Left lung (tissue), 10 donors: ENCODE data around the gene PBX4. TPM values are rescaled to one million over a fixed set of nuclear protein-coding genes. Genes with fewer than 3 reads are reported as not detected.

ENCODE experiments used
- ATAC-seq: fragments of 200-7000 bp; cut with Tn5 transposase; one replicate; pipeline ENCODE4 v1.9.1; 2020; ENCODE audit warnings: moderate library complexity
- DNase-seq, 4 donors: peaks; one replicate each; pipeline ENCODE4 v3.0.0-alpha.2; 2013 to 2020
- H3K27ac ChIP-seq, 2 donors: fragments of 200-600 bp; sonication (generic) in 1 of 2; one replicate each; pipeline versions ENCODE4 v1.5.0 to v1.8.0; 2020 to 2021
- H3K27me3 ChIP-seq, 2 donors: fragments of 200-600 bp; sonication (generic) in 1 of 2; one replicate each; pipeline versions ENCODE4 v1.5.0 to v1.8.0; 2020 to 2021
- H3K36me3 ChIP-seq, 2 donors: fragments of 200-600 bp; sonication (generic) in 1 of 2; one replicate each; pipeline versions ENCODE4 v1.5.0 to v1.8.0; 2020 to 2021
- H3K4me1 ChIP-seq, 2 donors: fragments of 200-600 bp; one replicate each; pipeline ENCODE4 v1.8.0; 2021
- H3K4me3 ChIP-seq, 2 donors: fragments of 200-600 bp; sonication (generic) in 1 of 2; one replicate each; pipeline versions ENCODE4 v1.5.0 to v1.8.0; 2020 to 2021; ENCODE audit warnings: mild to moderate bottlenecking in 1 of 2
- H3K9me3 ChIP-seq, 2 donors: fragments of 200-600 bp; sonication (generic) in 1 of 2; one replicate each; pipeline versions ENCODE4 v1.5.0 to v1.8.0; 2020 to 2021
- intact Hi-C, 2 donors: fragments of 100-400 bp; cut with DNase I; formaldehyde crosslinking; loops; one replicate each; pipeline versions ENCODE4 v1.11.2 to v1.14.2; 2022
- polyA plus RNA-seq, 6 donors: library from polyadenylated mRNA; unstranded; fragments of 120-200 nt; gene quantifications; one replicate each; pipeline ENCODE4 v1.2.1, GENCODE V29; 2013; ENCODE audit not compliant: insufficient read length in 6 of 6
- total RNA-seq, 2 donors: library from RNA; stranded (reverse); fragmentation: NEBNext Ultra II Directional; extraction: Animal tissue kit (Norgen Biotek cat#: 25700); gene quantifications; one replicate each; pipeline ENCODE4 v1.2.1, GENCODE V29; 2021
- TF ChIP-seq, protein P1 (sequence below), 2 donors: fragments of 200-600 bp; sonication (generic) in 1 of 2; IDR thresholded peaks; one replicate each; pipeline versions ENCODE4 v1.5.0 to v1.8.0; 2021; ENCODE audit warnings: antibody characterized with exemption in 2 of 2
- donor health status: DM: no; HTN: yes; CAD: no.
- donor health status: DM: no; HTN: no; CAD: no.

Gene PBX4
- total and polyA plus RNA-seq, 8 donors = 1.8 to 22.0 (median 16.1) TPM

DNA sequence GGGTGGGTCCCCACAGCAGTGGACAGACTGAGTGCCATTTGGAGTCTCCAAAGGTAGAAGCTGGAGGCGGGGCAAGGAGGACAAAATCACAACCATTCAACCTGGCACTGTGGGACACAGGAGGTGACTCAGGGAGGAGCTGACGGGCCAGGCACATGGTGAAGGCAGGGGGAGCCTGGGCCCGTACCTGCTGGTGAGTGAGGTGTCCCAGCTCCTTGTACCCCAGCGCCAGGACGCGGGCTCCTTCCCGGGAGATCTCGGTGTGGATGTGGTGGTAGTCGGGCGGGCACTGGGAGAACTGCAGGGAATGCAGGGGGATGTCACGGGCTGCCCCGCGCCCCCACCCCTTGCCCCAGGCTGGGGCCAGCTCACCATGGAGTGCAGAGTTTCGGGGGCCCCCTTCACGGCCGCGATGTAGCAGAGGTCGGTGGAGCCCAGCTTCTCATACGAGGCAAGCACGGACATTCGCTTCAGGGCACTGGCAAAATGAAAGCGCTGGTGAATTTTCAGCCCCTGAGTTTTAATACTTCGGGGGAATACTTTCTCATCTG lies 35.2 kb upstream of the PBX4 start:
- H3K36me3 ChIP-seq = peaks cover 0 to 100% of the 10 kb centered on the region in 2 donors
- no peak for ATAC-seq

DNA sequence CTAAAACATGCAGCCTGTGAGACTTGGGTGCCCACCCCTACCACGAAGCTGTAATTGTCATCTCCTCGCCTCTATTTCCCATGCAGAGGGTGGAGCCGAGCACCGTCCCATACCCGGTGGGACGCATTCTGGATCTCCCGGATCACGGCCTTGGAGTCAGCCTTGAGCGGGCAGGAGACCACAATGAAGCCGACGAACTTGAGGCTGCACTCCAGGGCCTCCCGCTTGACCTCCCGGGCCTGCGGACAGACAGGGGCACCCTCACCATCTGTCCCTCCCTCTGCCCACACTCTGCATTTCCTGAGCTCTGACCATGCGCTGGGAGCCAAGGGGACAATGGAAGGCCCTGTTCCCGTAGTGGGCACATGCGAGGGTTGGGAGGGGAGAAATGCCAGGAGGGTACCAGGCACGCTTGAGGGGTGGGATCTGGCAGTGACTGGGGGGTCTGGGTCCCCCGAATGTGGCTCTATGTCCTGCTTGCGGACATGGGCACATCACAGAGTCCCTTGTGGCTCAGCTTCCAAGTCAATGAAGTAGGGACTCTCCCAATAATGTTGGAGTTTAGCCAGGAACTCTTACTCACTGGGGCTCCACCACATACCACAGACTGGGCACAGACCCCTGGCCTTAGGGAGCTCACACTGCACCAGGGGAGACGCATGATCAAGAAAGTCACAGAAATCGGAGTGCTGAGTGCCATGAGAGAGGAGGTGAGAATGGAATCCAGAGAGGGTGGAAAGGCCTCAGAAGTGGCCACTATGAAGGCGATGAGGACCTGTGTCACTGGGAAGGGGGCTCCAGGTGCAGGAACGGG lies 34.2 kb upstream of the PBX4 start:
- TF ChIP-seq, protein P1, sequence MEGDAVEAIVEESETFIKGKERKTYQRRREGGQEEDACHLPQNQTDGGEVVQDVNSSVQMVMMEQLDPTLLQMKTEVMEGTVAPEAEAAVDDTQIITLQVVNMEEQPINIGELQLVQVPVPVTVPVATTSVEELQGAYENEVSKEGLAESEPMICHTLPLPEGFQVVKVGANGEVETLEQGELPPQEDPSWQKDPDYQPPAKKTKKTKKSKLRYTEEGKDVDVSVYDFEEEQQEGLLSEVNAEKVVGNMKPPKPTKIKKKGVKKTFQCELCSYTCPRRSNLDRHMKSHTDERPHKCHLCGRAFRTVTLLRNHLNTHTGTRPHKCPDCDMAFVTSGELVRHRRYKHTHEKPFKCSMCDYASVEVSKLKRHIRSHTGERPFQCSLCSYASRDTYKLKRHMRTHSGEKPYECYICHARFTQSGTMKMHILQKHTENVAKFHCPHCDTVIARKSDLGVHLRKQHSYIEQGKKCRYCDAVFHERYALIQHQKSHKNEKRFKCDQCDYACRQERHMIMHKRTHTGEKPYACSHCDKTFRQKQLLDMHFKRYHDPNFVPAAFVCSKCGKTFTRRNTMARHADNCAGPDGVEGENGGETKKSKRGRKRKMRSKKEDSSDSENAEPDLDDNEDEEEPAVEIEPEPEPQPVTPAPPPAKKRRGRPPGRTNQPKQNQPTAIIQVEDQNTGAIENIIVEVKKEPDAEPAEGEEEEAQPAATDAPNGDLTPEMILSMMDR (IDR thresholded peaks at IDR 0.05) = no peak
- no peak overlapping the region for H3K4me3 ChIP-seq
- DNase-seq (peak in 1 of 4 donors; percentile 48), ATAC-seq (no peak)
- H3K27me3 ChIP-seq = no peaks in the 10 kb centered on the region
- no peak overlapping the region for H3K27ac ChIP-seq
- no peaks in the 10 kb centered on the region for H3K4me1 ChIP-seq
- H3K36me3 ChIP-seq = peaks cover 0 to 100% of the 10 kb centered on the region in 2 donors
- intact Hi-C loops = no loop called here
- H3K9me3 ChIP-seq = no peaks in the 10 kb centered on the region

More for the DNA sequence above, 35.2 kb upstream of the PBX4 start:
- Histone ChIP-seq H3K27ac (no peak overlapping the region), H3K27me3 (no peaks in the 10 kb centered on the region), H3K9me3 (no peaks in the 10 kb centered on the region), H3K4me3 (no peak overlapping the region), H3K4me1 (no peaks in the 10 kb centered on the region)
- TF ChIP-seq, protein P1 (IDR thresholded peaks at IDR 0.05) = no peak
- intact Hi-C loops = no loop called here
- peak in 1 of 4 donors; percentile 66 for DNase-seq

DNA sequence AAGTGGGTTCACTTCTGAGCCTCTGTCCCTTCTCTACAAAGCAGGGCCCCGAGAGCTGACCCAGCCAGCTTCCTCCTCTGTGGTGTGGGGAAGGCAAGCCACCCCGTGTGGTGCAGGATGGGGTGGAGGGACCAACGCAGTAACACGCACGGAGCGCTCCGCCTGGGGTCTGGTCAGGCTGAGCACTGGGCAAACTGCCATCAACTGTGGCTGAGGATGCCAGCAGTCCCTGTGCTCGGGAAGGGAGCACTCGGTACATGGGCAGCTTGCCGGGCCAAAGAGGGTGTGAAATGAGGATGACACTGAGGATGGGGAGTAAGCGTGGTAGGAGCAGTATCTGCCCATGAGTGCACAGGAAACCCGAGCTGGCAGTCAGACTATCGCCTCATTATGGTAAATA lies 32.6 kb upstream of the PBX4 start:
- TF ChIP-seq, protein P1 (IDR thresholded peaks at IDR 0.05) = no peak
- no peaks in the 10 kb centered on the region for H3K9me3 ChIP-seq
- H3K27ac ChIP-seq = no peak overlapping the region
- DNase-seq = peak in 1 of 4 donors; percentile 65
- H3K27me3 ChIP-seq = no peaks in the 10 kb centered on the region
- H3K4me3 ChIP-seq = no peak overlapping the region
- no peak for ATAC-seq
- H3K4me1 ChIP-seq = no peaks in the 10 kb centered on the region
- intact Hi-C loops = no loop called here
- H3K36me3 ChIP-seq = peaks cover 0 to 100% of the 10 kb centered on the region in 2 donors

DNA sequence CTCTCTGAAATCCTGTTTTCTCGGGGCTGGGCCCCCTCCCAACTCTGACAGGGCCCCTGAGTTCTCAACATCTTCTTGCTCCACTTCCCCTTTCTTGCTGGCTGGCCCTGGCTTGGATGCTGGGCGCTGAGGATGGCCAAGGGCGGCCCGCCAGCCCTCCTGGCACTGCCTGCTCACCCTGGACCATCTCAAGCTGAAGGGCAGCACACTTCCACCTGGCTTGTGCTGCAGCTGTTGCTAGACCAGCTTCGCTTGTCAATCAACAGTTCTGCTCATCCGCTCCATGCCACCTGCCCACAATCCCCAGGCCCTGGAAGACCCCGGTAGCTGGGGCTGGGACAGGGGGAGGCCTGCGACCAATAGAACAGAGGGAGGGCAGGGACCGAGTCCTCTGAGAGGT lies 31.8 kb upstream of the PBX4 start:
- DNase-seq = peak in 1 of 4 donors; percentile 61
- H3K36me3 ChIP-seq = peaks cover 0 to 100% of the 10 kb centered on the region in 2 donors
- no peaks in the 10 kb centered on the region for H3K9me3 ChIP-seq
- H3K4me1 ChIP-seq = no peaks in the 10 kb centered on the region
- ATAC-seq = no peak
- H3K27ac ChIP-seq = no peak overlapping the region
- TF ChIP-seq, protein P1 (IDR thresholded peaks at IDR 0.05) = no peak
- no peaks in the 10 kb centered on the region for H3K27me3 ChIP-seq
- H3K4me3 ChIP-seq = no peak overlapping the region
- intact Hi-C loops = no loop called here

DNA sequence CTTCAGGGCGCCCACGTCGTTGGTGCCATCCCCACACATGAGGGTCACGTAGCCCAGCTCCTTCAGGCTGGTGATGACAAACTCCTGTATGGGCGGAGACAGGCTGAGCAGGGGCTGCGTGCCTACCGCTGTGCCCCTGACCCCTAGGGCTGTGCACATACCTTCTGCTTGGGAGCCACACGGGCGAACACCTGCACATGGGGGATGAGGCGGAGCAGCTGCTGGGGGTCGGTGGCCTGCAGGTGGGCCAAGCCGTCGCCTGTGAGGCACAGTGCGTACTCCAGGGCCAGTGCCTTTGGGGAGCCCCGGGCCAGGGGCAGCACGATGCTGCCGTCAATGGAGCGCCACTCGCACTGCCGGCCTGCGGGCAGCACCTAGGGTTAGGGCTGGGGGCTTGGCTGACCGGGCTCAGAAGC lies 31.1 kb upstream of the PBX4 start:
- peak in 1 of 4 donors; percentile 77 for DNase-seq
- Histone ChIP-seq H3K4me3 (no peak overlapping the region), H3K27ac (no peak overlapping the region), H3K27me3 (no peaks in the 10 kb centered on the region), H3K36me3 (peaks cover 0 to 100% of the 10 kb centered on the region in 2 donors), H3K4me1 (no peaks in the 10 kb centered on the region), H3K9me3 (no peaks in the 10 kb centered on the region)
- ATAC-seq = no peak
- TF ChIP-seq, protein P1 (IDR thresholded peaks at IDR 0.05) = no peak
- intact Hi-C loops = loop anchor here in 1 of 2 donors (5.0 kb wide), 1 partner anchor 117 kb away; no protein-coding TSS in a partner anchor
